Naive thymus-derived CD4-positive, alpha-beta T cell (primary cell): ENCODE measurements around the gene ZNF28. TPM values are rescaled to one million over a fixed set of nuclear protein-coding genes. Genes with fewer than 3 reads are reported as not detected.
"Not testable (repeated sequence)": the region's sequence is repeated elsewhere in the genome, so short reads cannot be mapped to it uniquely, and the experiment has no call there.

ENCODE experiments used
- ATAC-seq: fragments of 150-1000 bp; cut with Tn5 transposase; 2 replicates; pipeline ENCODE4 v1.10.0; 2021; ENCODE audit warnings: mild to moderate bottlenecking, moderate library complexity
- CTCF ChIA-PET: fragments of 350-600 bp; sonication (Branson Sonifier 250); formaldehyde crosslinking; loops from one replicate; lab custom pipeline; 2021; ENCODE audit warnings: antibody characterized with exemption; lab: Charles Lee
- POLR2A ChIA-PET: fragments of 350-600 bp; sonication (Branson Sonifier 250); formaldehyde crosslinking; loops from one replicate; lab custom pipeline; 2021; ENCODE audit warnings: antibody characterized with exemption, inconsistent platforms; lab: Charles Lee
- DNase-seq, 9 donors: peaks; one replicate each; pipeline versions ENCODE4 v3.0.0 to v3.0.0-alpha.2; 2020 to 2022; ENCODE audit warnings: mixed read lengths in 1 of 9
- H3K27ac ChIP-seq: one replicate; pipeline ENCODE4 v1.7.0; 2013; ENCODE audit warnings: mild to moderate bottlenecking, low read depth, low read length, moderate library complexity
- H3K27me3 ChIP-seq, 2 donors: one replicate each; pipeline ENCODE4 v1.7.0; 2013; ENCODE audit warnings: low read length in 2 of 2, mild to moderate bottlenecking in 2 of 2, moderate library complexity in 2 of 2; ENCODE audit not compliant: control insufficient read depth in 2 of 2, insufficient read depth in 2 of 2
- H3K36me3 ChIP-seq, 3 experiments: 1 replicate in 2 of 3; 2 replicates in 1 of 3; pipeline ENCODE4 v1.7.0; 2013; ENCODE audit warnings: low read length in 3 of 3, mild to moderate bottlenecking in 3 of 3, moderate library complexity in 1 of 3; ENCODE audit not compliant: insufficient read depth in 3 of 3, control insufficient read depth in 2 of 3
- H3K4me1 ChIP-seq, 2 donors: one replicate each; pipeline ENCODE4 v1.7.0; 2013; ENCODE audit warnings: low read length in 2 of 2, mild to moderate bottlenecking in 2 of 2, moderate library complexity in 1 of 2; ENCODE audit not compliant: control insufficient read depth in 2 of 2, insufficient read depth in 2 of 2
- H3K4me3 ChIP-seq: 2 replicates; pipeline ENCODE4 v1.7.0; 2013; ENCODE audit warnings: mild to moderate bottlenecking, low read length
- H3K9me3 ChIP-seq, 3 experiments: 1 replicate in 2 of 3; 2 replicates in 1 of 3; pipeline ENCODE4 v1.7.0; 2013; ENCODE audit warnings: low read length in 3 of 3; ENCODE audit not compliant: control insufficient read depth in 2 of 3
- H3K27ac Mint-ChIP-seq, 9 donors: one replicate each; pipeline ENCODE4 v1.8.0; 2020 to 2022; ENCODE audit warnings: mixed read lengths in 9 of 9, mild to moderate bottlenecking in 8 of 9, moderate library complexity in 5 of 9, inconsistent platforms in 2 of 9
- H3K27me3 Mint-ChIP-seq, 5 donors: one replicate each; pipeline ENCODE4 v1.8.0; 2021 to 2022; ENCODE audit warnings: mixed read lengths in 5 of 5, mild to moderate bottlenecking in 1 of 5
- H3K36me3 Mint-ChIP-seq, 5 donors: one replicate each; pipeline ENCODE4 v1.8.0; 2020 to 2022; ENCODE audit warnings: mixed read lengths in 5 of 5, mild to moderate bottlenecking in 3 of 5, inconsistent platforms in 1 of 5
- H3K4me1 Mint-ChIP-seq, 7 donors: one replicate each; pipeline ENCODE4 v1.8.0; 2020 to 2022; ENCODE audit warnings: mixed read lengths in 7 of 7, mild to moderate bottlenecking in 3 of 7, inconsistent platforms in 1 of 7
- H3K4me3 Mint-ChIP-seq, 10 donors: one replicate each; pipeline ENCODE4 v1.8.0; 2020 to 2022; ENCODE audit warnings: mild to moderate bottlenecking in 10 of 10, mixed read lengths in 10 of 10, moderate library complexity in 6 of 10, inconsistent platforms in 2 of 10
- H3K9me3 Mint-ChIP-seq, 11 donors: one replicate each; pipeline ENCODE4 v1.8.0; 2020 to 2022; ENCODE audit warnings: mixed read lengths in 11 of 11, mild to moderate bottlenecking in 4 of 11, inconsistent platforms in 1 of 11, moderate library complexity in 1 of 11
- intact Hi-C, 2 donors: fragments of 100-400 bp; cut with micrococcal nuclease; formaldehyde crosslinking; loops; one replicate each; pipeline ENCODE4 v1.15.1; 2023
- polyA plus RNA-seq, 2 donors: library from polyadenylated mRNA; unstranded; fragments of 300-500 nt; fragmentation: Illumina TruSeq; gene quantifications; one replicate each; pipeline ENCODE4 v1.2.3, GENCODE V29; 2021
- total RNA-seq, 6 experiments: library from RNA in 5 of 6; stranded (reverse) in 5 of 6; gene quantifications; 1 replicate in 5 of 6; 2 replicates in 1 of 6; pipeline ENCODE4 v1.2.3 and lab custom pipeline; 2021 to 2026

ZNF28 gene
- 10 to 100 TPM in 3 of 5 experiments, 1 to 10 TPM in 2; 6.5 to 26.0 (median 21.0) TPM for total RNA-seq
- polyA plus RNA-seq, result 10 to 100 TPM; 10.2 to 14.4 TPM
- total RNA-seq (lab: John Stamatoyannopoulos, UW), result 8.7 reads per million, percentile 33 among the genes with 10 or more reads in this experiment

DNA sequence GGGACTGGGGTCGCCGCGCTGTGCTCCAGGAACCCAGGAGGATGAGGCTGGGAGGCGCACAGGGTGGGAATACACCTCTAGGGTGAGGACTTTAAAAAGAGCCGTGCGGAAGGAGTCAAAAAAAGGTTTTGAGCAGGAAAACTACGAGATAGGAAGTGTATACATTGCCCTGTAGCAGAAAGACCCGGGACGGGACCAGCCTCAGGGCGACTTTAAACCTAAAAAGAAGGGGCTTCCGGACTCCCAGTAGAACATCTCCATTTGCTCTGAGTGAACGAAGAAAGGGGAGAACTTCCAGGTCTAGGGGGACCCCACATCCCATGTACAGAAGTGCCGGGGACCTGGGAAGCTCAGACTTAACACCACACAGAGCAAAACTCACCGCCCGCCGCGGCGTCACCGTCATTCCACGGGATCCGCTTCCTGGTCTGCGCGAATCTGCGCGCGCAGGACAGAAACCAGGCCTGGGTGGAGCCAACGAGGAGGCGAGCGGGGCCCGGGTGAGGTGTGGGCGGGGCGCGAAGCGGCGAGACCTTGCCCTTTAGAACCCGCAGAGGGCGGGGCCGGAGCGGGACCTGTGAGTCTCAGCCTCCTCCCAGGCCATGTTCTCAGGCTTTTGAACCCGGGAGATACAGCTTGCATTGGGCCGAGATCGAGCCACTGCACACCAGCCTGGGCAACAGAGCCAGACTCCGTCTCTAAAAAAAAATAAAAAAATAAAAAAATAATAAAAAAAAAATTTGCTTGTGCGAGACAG, at the start of gene ZNF28:
ZNF28 (minus strand) TSS at position 430 of the 757 bp plus-strand sequence. CDS start 3,675 bp downstream, outside the sequence.
- CTCF ChIA-PET, result not testable (repeated sequence)
- H3K4me1 Mint-ChIP-seq, result peaks cover 11 to 29% (median 17%) of the 10 kb centered on the region in 7 donors

GRCh38 chr19:52868031-52868430, 46.6 kb upstream of the ZNF28 start:
- DNase-seq, H3K4me1 ChIP-seq, H3K27me3 ChIP-seq, ATAC-seq, H3K27ac Mint-ChIP-seq, H3K36me3 ChIP-seq, CTCF ChIA-PET, H3K27me3 Mint-ChIP-seq, H3K4me1 Mint-ChIP-seq, H3K4me3 Mint-ChIP-seq, H3K4me3 ChIP-seq, intact Hi-C loops, H3K9me3 ChIP-seq, POLR2A ChIA-PET, H3K27ac ChIP-seq: not testable (repeated sequence)
- H3K36me3 Mint-ChIP-seq, result peaks cover 5 to 21% (median 15%) of the 10 kb centered on the region in 5 donors
- H3K9me3 Mint-ChIP-seq, result peaks cover 2 to 67% (median 20%) of the 10 kb centered on the region in 11 donors

More for the DNA sequence above, at the start of gene ZNF28:
- DNase-seq, result peak; percentile 29 to 70 (median 58)
- Mint-ChIP-seq H3K4me3 (peak within 1 kb of the TSS; percentile 79 to 97 (median 92)), H3K9me3 (peaks cover 0 to 74% (median 29%) of the 10 kb centered on the region in 11 donors), H3K36me3 (peaks cover 14 to 34% (median 31%) of the 10 kb centered on the region in 5 donors), H3K27ac (peak within 1 kb of the TSS; percentile 63 to 90 (median 84))
- H3K9me3 ChIP-seq, H3K27me3 Mint-ChIP-seq, H3K27me3 ChIP-seq, H3K4me1 ChIP-seq: not testable (repeated sequence)
- POLR2A ChIA-PET, result interaction anchor here (0.6 kb wide), 1 partner anchor 771 kb away, joined by 3 read pairs; no protein-coding TSS in a partner anchor
- peak within 1 kb of the TSS; percentile 71 for H3K27ac ChIP-seq
- H3K4me3 ChIP-seq, result peak within 1 kb of the TSS; percentile 71
- H3K36me3 ChIP-seq, result peaks cover 0 to 19% (median 4%) of the 10 kb centered on the region in 3 experiments
- peak; percentile 100 for ATAC-seq
- intact Hi-C loops, result loop anchor here in 1 of 2 donors (1.0 to 5.0 kb wide), 3 partner anchors 36 to 552 kb away; partner anchors contain the start of genes ZNF468 and ZNF766

GRCh38 chr19:52857378-52858191, 36.2 kb upstream of the ZNF28 start, which contains the start of gene ZNF468:
ZNF468 (minus strand) TSS chr19:52857619; CDS start chr19:52854272, 3,347 bp downstream.
- peak within 1 kb of the TSS; percentile 89 for H3K4me3 ChIP-seq
- H3K9me3 ChIP-seq, H3K4me1 ChIP-seq, CTCF ChIA-PET, H3K27me3 Mint-ChIP-seq, H3K27me3 ChIP-seq, POLR2A ChIA-PET: not testable (repeated sequence)
- intact Hi-C loops, result loop anchor here (1.0 to 5.0 kb wide), 12 partner anchors 36 to 538 kb away; partner anchors contain the start of genes ZNF611 (in 2 of the 2), ZNF816 (in 2 of the 2), ZNF160 (in 1 of the 2) and ZNF28 (in 1 of the 2)
- Mint-ChIP-seq H3K27ac (peak within 1 kb of the TSS; percentile 75 to 93 (median 91)), H3K4me3 (peak within 1 kb of the TSS; percentile 90 to 97 (median 94)), H3K36me3 (peaks cover 21 to 41% (median 36%) of the 10 kb centered on the region in 5 donors), H3K4me1 (peaks cover 15 to 39% (median 32%) of the 10 kb centered on the region in 7 donors), H3K9me3 (peaks cover 3 to 58% (median 15%) of the 10 kb centered on the region in 11 donors)
- ATAC-seq, result peak; percentile 100
- H3K36me3 ChIP-seq, result peaks cover 8 to 20% (median 8%) of the 10 kb centered on the region in 3 experiments
- peak; percentile 63 to 79 (median 75) for DNase-seq
- peak within 1 kb of the TSS; percentile 76 for H3K27ac ChIP-seq

GRCh38 chr19:52856540-52857377, 35.3 kb upstream of the ZNF28 start:
- H3K27me3 ChIP-seq, POLR2A ChIA-PET, CTCF ChIA-PET, H3K9me3 ChIP-seq, H3K27me3 Mint-ChIP-seq, H3K4me1 ChIP-seq: not testable (repeated sequence)
- DNase-seq (peak in 2 of 9 donors; percentile 4 to 5), ATAC-seq (peak; percentile 35)
- Mint-ChIP-seq H3K9me3 (peaks cover under 1 to 52% (median 15%) of the 10 kb centered on the region in 11 donors), H3K27ac (peak overlapping the region; percentile 75 to 93 (median 91)), H3K4me1 (peaks cover 15 to 39% (median 32%) of the 10 kb centered on the region in 7 donors), H3K4me3 (peak overlapping the region; percentile 90 to 97 (median 94)), H3K36me3 (peaks cover 13 to 45% (median 38%) of the 10 kb centered on the region in 5 donors)
- H3K4me3 ChIP-seq, result peak overlapping the region; percentile 89
- intact Hi-C loops, result loop anchor here (1.0 to 5.0 kb wide), 12 partner anchors 35 to 539 kb away; partner anchors contain the start of genes ZNF611 (in 2 of the 2), ZNF816 (in 2 of the 2), ZNF160 (in 1 of the 2) and ZNF28 (in 1 of the 2)
- H3K27ac ChIP-seq, result peak overlapping the region; percentile 76
- H3K36me3 ChIP-seq, result peaks cover 8 to 28% (median 8%) of the 10 kb centered on the region in 3 experiments

DNA sequence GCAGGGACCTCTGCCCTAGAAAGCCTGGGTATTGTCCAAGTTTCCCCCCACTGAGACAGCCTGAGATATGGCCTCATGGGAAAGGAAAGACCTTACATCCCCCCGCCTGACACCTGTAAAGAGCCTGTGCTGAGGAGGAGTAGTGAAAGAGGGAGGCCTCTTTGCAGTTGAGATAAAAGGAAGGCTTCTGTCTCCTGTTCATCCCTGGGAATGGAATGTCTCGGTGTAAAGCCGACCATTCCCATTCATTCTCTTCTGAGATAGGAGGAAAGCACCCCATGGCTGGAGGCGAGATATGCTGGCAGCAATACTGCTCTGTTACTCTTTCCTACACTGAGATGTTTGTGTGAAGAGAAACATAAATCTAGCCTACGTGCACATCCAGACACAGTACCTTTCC, 25.9 kb upstream of the ZNF28 start:
- H3K4me1 Mint-ChIP-seq, POLR2A ChIA-PET, H3K27me3 Mint-ChIP-seq, H3K4me1 ChIP-seq, H3K27me3 ChIP-seq, H3K4me3 ChIP-seq, H3K27ac ChIP-seq, H3K4me3 Mint-ChIP-seq, DNase-seq, ATAC-seq, H3K27ac Mint-ChIP-seq, CTCF ChIA-PET: not testable (repeated sequence)
- Histone ChIP-seq H3K36me3 (peaks cover 51 to 94% (median 55%) of the 10 kb centered on the region in 3 experiments), H3K9me3 (peaks cover 0 to 66% (median 16%) of the 10 kb centered on the region in 3 experiments)
- intact Hi-C loops, result loop anchor here in 1 of 2 donors (5.0 kb wide), 1 partner anchor 330 kb away; no protein-coding TSS in a partner anchor
- Mint-ChIP-seq H3K9me3 (peaks cover 6 to 95% (median 70%) of the 10 kb centered on the region in 11 donors), H3K36me3 (peaks cover 39 to 96% (median 89%) of the 10 kb centered on the region in 5 donors)
